HL-60 (cell line): ENCODE data around the gene MTHFD2L.

Source experiments
- GABPA ChIP-seq: IDR thresholded peaks from 2 replicates; pipeline ENCODE4 v1.6.1; 2012; ENCODE audit warnings: low read depth
- POLR2AphosphoS5 ChIP-seq: IDR thresholded peaks from 2 replicates; pipeline ENCODE4 v1.6.1; 2012; ENCODE audit warnings: low read depth
- SPI1 ChIP-seq: IDR thresholded peaks from 2 replicates; pipeline ENCODE4 v1.6.1; 2012; ENCODE audit warnings: low read depth, mild to moderate bottlenecking, borderline replicate concordance
- TF ChIP-seq, protein P1 (sequence below): IDR thresholded peaks from one replicate; pipeline ENCODE4 v1.5.1; 2011; ENCODE audit warnings: low read length, control low read depth, inconsistent platforms; ENCODE audit not compliant: insufficient read depth
- TF ChIP-seq, protein P2 (sequence below): IDR thresholded peaks from 2 replicates; pipeline ENCODE4 v1.6.1; 2012; ENCODE audit warnings: low read depth; ENCODE audit not compliant: insufficient replicate concordance

DNA sequence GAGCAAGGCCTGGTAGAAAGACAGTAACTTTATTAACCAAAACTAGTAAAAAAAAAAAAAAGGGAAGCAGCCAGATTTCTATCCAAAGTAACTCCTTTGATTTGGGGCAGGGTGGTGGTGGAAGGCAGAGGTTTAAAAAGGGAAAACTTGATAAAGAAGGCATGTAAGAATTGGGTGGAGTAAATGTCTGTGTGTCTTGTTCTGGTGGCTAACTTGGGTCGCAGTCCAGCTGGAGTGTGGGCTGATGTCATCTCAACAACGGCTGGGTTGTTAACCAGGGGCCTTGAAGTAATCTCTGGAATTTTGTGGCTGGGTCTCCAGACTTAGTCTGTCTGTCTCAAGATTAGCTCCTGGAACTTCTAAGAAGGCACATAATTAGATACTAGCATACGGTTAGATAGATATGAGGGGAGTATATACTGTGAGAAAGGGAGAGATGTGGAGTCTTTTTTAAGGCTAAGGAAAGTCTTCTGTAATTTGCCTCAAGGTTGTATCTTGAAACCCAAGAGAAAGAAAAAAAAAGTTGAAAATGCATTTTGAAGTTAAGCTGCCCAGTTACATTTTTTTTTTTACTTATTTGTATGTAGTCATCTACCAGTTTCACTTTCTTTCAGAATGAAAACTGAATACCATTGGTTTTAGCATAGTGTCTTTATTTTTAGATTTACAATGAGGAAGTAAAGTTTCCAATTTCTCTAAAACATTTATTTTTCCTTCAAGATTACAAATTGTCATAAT lies 48.3 kb downstream of the MTHFD2L start:
- TF ChIP-seq, protein P1, sequence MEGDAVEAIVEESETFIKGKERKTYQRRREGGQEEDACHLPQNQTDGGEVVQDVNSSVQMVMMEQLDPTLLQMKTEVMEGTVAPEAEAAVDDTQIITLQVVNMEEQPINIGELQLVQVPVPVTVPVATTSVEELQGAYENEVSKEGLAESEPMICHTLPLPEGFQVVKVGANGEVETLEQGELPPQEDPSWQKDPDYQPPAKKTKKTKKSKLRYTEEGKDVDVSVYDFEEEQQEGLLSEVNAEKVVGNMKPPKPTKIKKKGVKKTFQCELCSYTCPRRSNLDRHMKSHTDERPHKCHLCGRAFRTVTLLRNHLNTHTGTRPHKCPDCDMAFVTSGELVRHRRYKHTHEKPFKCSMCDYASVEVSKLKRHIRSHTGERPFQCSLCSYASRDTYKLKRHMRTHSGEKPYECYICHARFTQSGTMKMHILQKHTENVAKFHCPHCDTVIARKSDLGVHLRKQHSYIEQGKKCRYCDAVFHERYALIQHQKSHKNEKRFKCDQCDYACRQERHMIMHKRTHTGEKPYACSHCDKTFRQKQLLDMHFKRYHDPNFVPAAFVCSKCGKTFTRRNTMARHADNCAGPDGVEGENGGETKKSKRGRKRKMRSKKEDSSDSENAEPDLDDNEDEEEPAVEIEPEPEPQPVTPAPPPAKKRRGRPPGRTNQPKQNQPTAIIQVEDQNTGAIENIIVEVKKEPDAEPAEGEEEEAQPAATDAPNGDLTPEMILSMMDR, result no peak
- TF ChIP-seq, protein P2, sequence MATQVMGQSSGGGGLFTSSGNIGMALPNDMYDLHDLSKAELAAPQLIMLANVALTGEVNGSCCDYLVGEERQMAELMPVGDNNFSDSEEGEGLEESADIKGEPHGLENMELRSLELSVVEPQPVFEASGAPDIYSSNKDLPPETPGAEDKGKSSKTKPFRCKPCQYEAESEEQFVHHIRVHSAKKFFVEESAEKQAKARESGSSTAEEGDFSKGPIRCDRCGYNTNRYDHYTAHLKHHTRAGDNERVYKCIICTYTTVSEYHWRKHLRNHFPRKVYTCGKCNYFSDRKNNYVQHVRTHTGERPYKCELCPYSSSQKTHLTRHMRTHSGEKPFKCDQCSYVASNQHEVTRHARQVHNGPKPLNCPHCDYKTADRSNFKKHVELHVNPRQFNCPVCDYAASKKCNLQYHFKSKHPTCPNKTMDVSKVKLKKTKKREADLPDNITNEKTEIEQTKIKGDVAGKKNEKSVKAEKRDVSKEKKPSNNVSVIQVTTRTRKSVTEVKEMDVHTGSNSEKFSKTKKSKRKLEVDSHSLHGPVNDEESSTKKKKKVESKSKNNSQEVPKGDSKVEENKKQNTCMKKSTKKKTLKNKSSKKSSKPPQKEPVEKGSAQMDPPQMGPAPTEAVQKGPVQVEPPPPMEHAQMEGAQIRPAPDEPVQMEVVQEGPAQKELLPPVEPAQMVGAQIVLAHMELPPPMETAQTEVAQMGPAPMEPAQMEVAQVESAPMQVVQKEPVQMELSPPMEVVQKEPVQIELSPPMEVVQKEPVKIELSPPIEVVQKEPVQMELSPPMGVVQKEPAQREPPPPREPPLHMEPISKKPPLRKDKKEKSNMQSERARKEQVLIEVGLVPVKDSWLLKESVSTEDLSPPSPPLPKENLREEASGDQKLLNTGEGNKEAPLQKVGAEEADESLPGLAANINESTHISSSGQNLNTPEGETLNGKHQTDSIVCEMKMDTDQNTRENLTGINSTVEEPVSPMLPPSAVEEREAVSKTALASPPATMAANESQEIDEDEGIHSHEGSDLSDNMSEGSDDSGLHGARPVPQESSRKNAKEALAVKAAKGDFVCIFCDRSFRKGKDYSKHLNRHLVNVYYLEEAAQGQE, result no peak
- TF ChIP-seq POLR2AphosphoS5, result no peak
- no peak for TF ChIP-seq GABPA
- no peak for TF ChIP-seq SPI1
